Transverse colon (tissue), 4 donors: ENCODE data around the gene MEG3. TPM values are rescaled to one million over a fixed set of nuclear protein-coding genes. Genes with fewer than 3 reads are reported as not detected.

Experiments
- DNase-seq: peaks from one replicate; pipeline ENCODE4 v3.0.0-alpha.2; 2019
- H3K27ac ChIP-seq, 4 donors: fragments of 200-600 bp; sonication (generic); 2 replicates each; pipeline ENCODE4 v1.5.1; 2016 to 2018; ENCODE audit warnings: inconsistent platforms in 4 of 4
- H3K27me3 ChIP-seq: fragments of 200-600 bp; sonication (generic); 2 replicates; pipeline ENCODE4 v1.5.1; 2017; ENCODE audit warnings: inconsistent platforms
- H3K36me3 ChIP-seq, 4 donors: fragments of 200-600 bp; sonication (generic); 2 replicates each; pipeline ENCODE4 v1.5.1; 2017 to 2019; ENCODE audit warnings: inconsistent platforms in 4 of 4
- H3K4me1 ChIP-seq, 4 donors: fragments of 200-600 bp; sonication (generic); 2 replicates each; pipeline ENCODE4 v1.5.1; 2017 to 2020; ENCODE audit warnings: inconsistent platforms in 4 of 4
- H3K4me3 ChIP-seq, 4 donors: fragments of 200-600 bp; sonication (generic); 1 replicate in 1 of 4; 2 replicates in 3 of 4; pipeline versions ENCODE4 v1.5.1 to v1.6.1; 2017 to 2019; ENCODE audit warnings: inconsistent platforms in 4 of 4
- H3K9me3 ChIP-seq, 2 donors: fragments of 200-600 bp; sonication (generic); 2 replicates each; pipeline ENCODE4 v1.5.1; 2017 to 2019; ENCODE audit warnings: inconsistent platforms in 2 of 2
- EP300 ChIP-seq: sonication (generic); formaldehyde crosslinking; IDR thresholded peaks from one replicate; pipeline ENCODE4 v1.6.1; 2017; ENCODE audit warnings: antibody characterized with exemption, low read depth
- POLR2A ChIP-seq: fragments of 450-650 bp; IDR thresholded peaks from one replicate; pipeline ENCODE4 v1.6.1; 2016; ENCODE audit warnings: antibody characterized with exemption, mild to moderate bottlenecking, moderate library complexity
- POLR2AphosphoS5 ChIP-seq, 3 donors: sonication (generic); formaldehyde crosslinking; IDR thresholded peaks; one replicate each; pipeline ENCODE4 v1.6.1; 2016; ENCODE audit warnings: antibody characterized with exemption in 3 of 3
- WGBS, 2 donors: methylation state at CpG; one replicate each; pipeline ENCODE4 v1.1.5; 2018; ENCODE audit warnings: low coverage in 1 of 2; 5-methylcytosine and 5-hydroxymethylcytosine counted together
- in situ Hi-C, 4 donors: fragments of 200-750 bp; cut with MboI; loops; one replicate each; pipeline versions ENCODE4 v1.15.0 to v1.15.1; 2017; ENCODE audit warnings: low sequenced_read_pairs in 3 of 4, low pct_ligation_motif_present in 1 of 4, low pct_unique_long_range_greater_than_20kb in 1 of 4
- intact Hi-C: fragments of 100-400 bp; cut with DNase I; formaldehyde crosslinking; loops from one replicate; pipeline ENCODE4 v1.15.1; 2023; ENCODE audit warnings: low total_unique reads
- total RNA-seq, 4 donors: library from RNA; depleted of rRNA; stranded (reverse); fragments of >200 nt; gene quantifications; one replicate each; pipeline ENCODE4 v1.1.0, GENCODE V29; 2016
- TF ChIP-seq, protein P1 (sequence below), 5 experiments: fragments of 200-600 bp in 3 of 5; fragments of 450-650 bp in 2 of 5; sonication (generic) in 3 of 5; IDR thresholded peaks; 1 replicate in 2 of 5; 2 replicates in 3 of 5; pipeline ENCODE4 v1.5.1; 2016 to 2017; ENCODE audit warnings: antibody characterized with exemption in 5 of 5, inconsistent platforms in 3 of 5, mild to moderate bottlenecking in 2 of 5, moderate library complexity in 1 of 5

MEG3 gene
- total RNA-seq, 4 donors from 2014 or later: 10.6 to 156 (median 40.1) TPM

DNA sequence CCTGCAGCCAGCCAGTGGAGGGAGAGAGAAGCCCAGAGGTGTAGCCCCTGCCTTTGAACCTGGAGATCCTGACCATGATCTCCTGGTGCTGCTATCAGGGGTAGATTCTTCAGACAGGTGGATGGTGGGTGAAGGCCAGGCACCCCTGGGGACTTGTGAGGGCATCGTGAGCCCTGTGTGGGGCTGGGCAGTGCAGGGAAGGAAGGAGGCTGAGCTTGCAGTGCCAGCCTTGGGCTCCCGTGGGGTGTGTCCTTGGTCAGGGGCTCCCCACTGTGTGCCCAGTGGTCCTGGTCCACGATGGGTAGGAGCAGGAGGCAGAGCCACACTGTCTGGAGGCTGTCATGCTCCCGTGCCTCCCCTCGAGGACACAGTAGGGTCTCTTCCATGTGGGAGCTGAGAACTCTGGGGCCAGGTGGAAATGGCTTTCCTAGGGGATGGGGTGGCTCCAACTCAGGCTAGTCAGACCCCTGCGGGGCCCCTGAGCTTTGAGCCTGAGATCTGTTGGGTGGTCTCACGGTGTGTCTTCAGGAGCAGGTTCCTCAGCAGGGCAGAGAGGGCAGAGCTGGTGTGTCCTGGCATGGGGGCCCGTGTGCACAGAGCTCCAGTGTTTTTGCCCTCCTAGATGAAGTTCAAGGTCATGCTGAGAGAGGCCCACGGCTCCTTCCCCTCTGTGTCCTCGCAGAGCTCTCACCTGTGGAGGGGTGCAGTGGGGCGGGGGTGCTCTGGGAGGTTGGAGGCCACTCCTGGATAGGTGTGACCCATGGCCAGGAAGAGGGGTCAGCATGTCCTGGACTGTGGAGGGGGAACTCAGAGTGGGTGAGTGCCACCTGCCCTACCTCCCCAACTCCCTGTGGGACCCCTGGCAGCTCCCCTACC is 52.6 kb downstream of the MEG3 start:
- intact Hi-C loops: no loop called here
- WGBS, 2 donors: 72% methylated on average over 8 of the region's 11 CpGs; no CpG with 5 or more reads in 1 of the 2 donors

DNA sequence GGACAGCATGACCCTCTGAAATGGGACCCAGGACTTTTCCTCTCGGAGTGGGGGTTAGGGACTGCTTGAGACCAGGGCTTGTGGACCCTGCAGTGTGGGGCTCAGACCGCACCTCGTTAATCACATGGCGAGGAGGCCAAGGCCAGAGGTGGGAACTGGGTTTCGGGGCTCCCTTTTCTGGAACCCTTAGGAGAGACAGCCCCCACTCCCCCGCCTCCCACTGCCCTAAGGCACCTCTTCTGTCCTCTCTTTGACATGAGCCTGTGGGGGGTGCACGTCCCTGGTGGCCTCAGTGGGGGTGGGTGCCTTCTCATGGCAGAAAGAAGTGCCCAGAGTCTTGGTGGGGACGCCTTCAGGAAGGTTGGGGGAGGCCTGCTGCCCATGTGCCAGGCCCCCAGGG is 53.3 kb downstream of the MEG3 start:
- TF ChIP-seq EP300 (no peak), POLR2AphosphoS5 (IDR thresholded peaks at IDR 0.05) (no peak), POLR2A (no peak)
- TF ChIP-seq, protein P1, sequence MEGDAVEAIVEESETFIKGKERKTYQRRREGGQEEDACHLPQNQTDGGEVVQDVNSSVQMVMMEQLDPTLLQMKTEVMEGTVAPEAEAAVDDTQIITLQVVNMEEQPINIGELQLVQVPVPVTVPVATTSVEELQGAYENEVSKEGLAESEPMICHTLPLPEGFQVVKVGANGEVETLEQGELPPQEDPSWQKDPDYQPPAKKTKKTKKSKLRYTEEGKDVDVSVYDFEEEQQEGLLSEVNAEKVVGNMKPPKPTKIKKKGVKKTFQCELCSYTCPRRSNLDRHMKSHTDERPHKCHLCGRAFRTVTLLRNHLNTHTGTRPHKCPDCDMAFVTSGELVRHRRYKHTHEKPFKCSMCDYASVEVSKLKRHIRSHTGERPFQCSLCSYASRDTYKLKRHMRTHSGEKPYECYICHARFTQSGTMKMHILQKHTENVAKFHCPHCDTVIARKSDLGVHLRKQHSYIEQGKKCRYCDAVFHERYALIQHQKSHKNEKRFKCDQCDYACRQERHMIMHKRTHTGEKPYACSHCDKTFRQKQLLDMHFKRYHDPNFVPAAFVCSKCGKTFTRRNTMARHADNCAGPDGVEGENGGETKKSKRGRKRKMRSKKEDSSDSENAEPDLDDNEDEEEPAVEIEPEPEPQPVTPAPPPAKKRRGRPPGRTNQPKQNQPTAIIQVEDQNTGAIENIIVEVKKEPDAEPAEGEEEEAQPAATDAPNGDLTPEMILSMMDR (IDR thresholded peaks at IDR 0.05): no peak
- Histone ChIP-seq H3K4me3 (no peak overlapping the region), H3K27me3 (no peaks in the 10 kb centered on the region), H3K27ac (no peak overlapping the region), H3K36me3 (no peaks in the 10 kb centered on the region), H3K9me3 (no peaks in the 10 kb centered on the region), H3K4me1 (no peaks in the 10 kb centered on the region)
- in situ Hi-C loops (no loop called here), intact Hi-C loops (no loop called here)
- 94% methylated on average over 7 of the region's 8 CpGs; no CpG with 5 or more reads in 1 of the 2 donors for WGBS, 2 donors
- no peak for DNase-seq

More for the DNA sequence above, 52.6 kb downstream of the MEG3 start:
- Histone ChIP-seq H3K4me3 (no peak overlapping the region), H3K9me3 (no peaks in the 10 kb centered on the region), H3K27ac (no peak overlapping the region), H3K27me3 (no peaks in the 10 kb centered on the region), H3K36me3 (no peaks in the 10 kb centered on the region), H3K4me1 (no peaks in the 10 kb centered on the region)
- no peak for DNase-seq
- in situ Hi-C loops: no loop called here
- TF ChIP-seq, protein P1 (IDR thresholded peaks at IDR 0.05): no peak
- TF ChIP-seq POLR2A (no peak), POLR2AphosphoS5 (IDR thresholded peaks at IDR 0.05) (no peak), EP300 (no peak)

DNA sequence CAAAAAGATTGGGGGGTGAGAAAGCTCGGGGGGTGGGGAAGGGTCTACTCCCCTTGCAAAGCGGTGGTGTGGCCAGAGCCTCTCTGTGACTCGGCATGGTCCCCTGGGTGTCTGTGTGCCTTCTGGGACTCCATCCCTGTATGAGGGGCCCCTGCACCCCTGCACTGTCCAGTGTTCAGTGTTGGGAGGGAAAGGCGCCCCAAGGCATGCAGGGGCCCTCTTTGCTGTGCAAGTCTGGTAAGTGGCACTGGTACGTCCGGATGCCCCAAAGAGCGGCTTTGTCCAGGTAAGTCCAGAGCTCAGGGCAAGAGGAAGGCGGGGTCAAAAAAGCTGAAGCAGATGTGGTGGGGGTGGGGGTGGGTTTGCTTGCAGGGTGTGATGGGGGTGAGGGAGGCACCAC is 53.9 kb downstream of the MEG3 start:
- Histone ChIP-seq H3K4me1 (no peaks in the 10 kb centered on the region), H3K4me3 (no peak overlapping the region), H3K27me3 (no peaks in the 10 kb centered on the region), H3K27ac (no peak overlapping the region), H3K36me3 (no peaks in the 10 kb centered on the region), H3K9me3 (no peaks in the 10 kb centered on the region)
- DNase-seq: no peak
- TF ChIP-seq EP300: no peak
- no peak for TF ChIP-seq POLR2AphosphoS5 (IDR thresholded peaks at IDR 0.05)
- no peak for TF ChIP-seq POLR2A
- TF ChIP-seq, protein P1 (IDR thresholded peaks at IDR 0.05): no peak
- 93 to 100% methylated on average over 1 to 7 of the region's 8 CpGs for WGBS, 2 donors
- in situ Hi-C loops: no loop called here
- intact Hi-C loops: no loop called here

DNA sequence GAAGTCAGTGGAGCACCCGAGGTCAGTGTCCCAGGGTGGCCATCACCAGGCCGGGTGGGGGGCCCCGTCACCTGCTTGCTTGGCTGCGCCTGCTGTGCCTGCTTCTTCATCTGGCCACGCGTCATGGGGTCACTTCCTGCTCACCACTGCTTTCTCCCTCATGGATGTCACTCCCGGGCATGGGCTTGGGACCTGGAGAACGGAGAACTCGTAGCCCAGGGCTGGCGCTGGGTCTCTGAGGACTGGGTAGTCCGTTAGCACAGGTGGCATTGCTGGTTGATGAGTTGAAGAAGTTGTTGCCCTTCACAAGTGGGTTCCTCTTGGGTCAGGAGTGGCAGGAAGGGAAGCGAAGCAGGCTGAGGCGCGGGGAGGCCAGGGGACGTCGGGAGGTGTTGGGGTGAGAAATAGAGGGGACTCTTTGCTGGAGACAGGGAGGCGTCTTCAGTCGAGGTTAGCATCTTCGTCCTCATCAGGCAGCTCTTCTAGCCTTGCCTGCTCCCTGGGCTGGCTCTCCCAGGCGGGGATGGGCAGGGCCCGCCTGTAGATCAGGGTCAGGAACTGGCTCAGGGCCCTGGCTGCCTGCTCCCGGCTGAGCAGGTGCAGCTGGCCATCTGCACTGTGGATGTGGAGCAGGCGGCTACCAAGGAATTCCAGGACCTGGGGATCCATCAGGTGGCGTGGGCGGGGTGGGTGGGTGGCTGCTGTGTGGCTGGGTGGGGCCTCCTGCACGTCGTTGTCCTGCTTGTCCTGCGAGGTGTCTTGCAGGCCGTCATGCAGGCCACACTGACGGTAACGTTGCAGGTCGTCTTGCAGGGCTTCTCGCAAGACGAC is 54.6 kb downstream of the MEG3 start:
- DNase-seq: no peak

More for the DNA sequence above, 54.6 kb downstream of the MEG3 start:
- TF ChIP-seq POLR2A (no peak), EP300 (no peak)
- TF ChIP-seq, protein P1 (IDR thresholded peaks at IDR 0.05): no peak
- in situ Hi-C loops: no loop called here
- 79 to 90% methylated on average over 4 to 32 of the region's 34 CpGs for WGBS, 2 donors
- H3K9me3 ChIP-seq: no peaks in the 10 kb centered on the region
- no peak overlapping the region for H3K27ac ChIP-seq
- intact Hi-C loops: no loop called here
- no peaks in the 10 kb centered on the region for H3K4me1 ChIP-seq
- H3K36me3 ChIP-seq: no peaks in the 10 kb centered on the region
- H3K27me3 ChIP-seq: no peaks in the 10 kb centered on the region
- no peak overlapping the region for H3K4me3 ChIP-seq
